ENCODE measurements around the gene WDR77. TPM values are rescaled to one million over a fixed set of nuclear protein-coding genes. Genes with fewer than 3 reads are reported as not detected.

The WDR77 gene
- total RNA-seq (2016; rRNA removed; fragmentation: Illumina TruSeq; extraction: Trizol) = 90.6 and 93.3 TPM in 2 replicates
- total RNA-seq (2016; cell fraction: cytosol; rRNA removed; fragmentation: Illumina TruSeq; extraction: Trizol; ENCODE audit: low read depth) = 10.9 and 11.3 TPM in 2 replicates
- total RNA-seq (2016; cell fraction: insoluble cytoplasmic fraction; rRNA removed; fragmentation: Illumina TruSeq; extraction: Trizol) = 90.6 and 93.0 TPM in 2 replicates
- 27.9 and 29.9 TPM in 2 replicates for total RNA-seq (2016; cell fraction: membrane; rRNA removed; fragmentation: Illumina TruSeq; extraction: Trizol)
- 45.5 and 50.4 TPM in 2 replicates for total RNA-seq (2016; cell fraction: nucleus; rRNA removed; fragmentation: Illumina TruSeq; extraction: Trizol)
- polyA plus RNA-seq (2011; rRNA removed) = 96.3 and 108 TPM in 2 replicates
- 79.1 and 89.1 TPM in 2 replicates for polyA plus RNA-seq (2011; cell fraction: cytosol; rRNA removed)
- polyA plus RNA-seq (2011; cell fraction: nucleus; rRNA removed) = 150 and 155 TPM in 2 replicates
- 29.9 and 30.8 TPM in 2 replicates for polyA plus RNA-seq (2012)
- polyA plus RNA-seq (2016; cell fraction: cytosol; fragmentation: Illumina TruSeq; extraction: Trizol; ENCODE audit: low read depth) = 10.9 and 11.6 TPM in 2 replicates
- polyA plus RNA-seq (2016; cell fraction: insoluble cytoplasmic fraction; fragmentation: Illumina TruSeq; extraction: Trizol; ENCODE audit: low read depth) = 83.1 and 89.4 TPM in 2 replicates
- polyA plus RNA-seq (2016; cell fraction: membrane; fragmentation: Illumina TruSeq; extraction: Trizol; ENCODE audit: low read depth) = 20.8 and 22.9 TPM in 2 replicates
- polyA plus RNA-seq (2016; cell fraction: nucleus; fragmentation: Illumina TruSeq; extraction: Trizol; ENCODE audit: insufficient read depth, low read depth) = 63.2 and 65.3 TPM in 2 replicates
- 267 TPM in 2 replicates for polyA minus RNA-seq (2011; rRNA and poly(A)+ RNA removed; ENCODE audit: low replicate concordance)
- polyA minus RNA-seq (2011; cell fraction: cytosol; rRNA and poly(A)+ RNA removed) = 35.8 and 44.4 TPM in 2 replicates
- 51.8 and 62.4 TPM in 2 replicates for polyA minus RNA-seq (2011; cell fraction: nucleus; rRNA and poly(A)+ RNA removed)
- percentile 92 among the genes with signal in this experiment for Bru-seq, nascent RNA
- BruChase-seq, experiment 1, labeled RNA remaining after a 6-hour chase = percentile 84 among the genes with signal in this experiment
- BruChase-seq, experiment 2, labeled RNA remaining after a 2-hour chase = percentile 92 among the genes with signal in this experiment
- long read RNA-seq, experiment 1, transcript WDR77-201 (10 exons, 2,576 nt) = major isoform, 131 of 169 reads
- long read RNA-seq, experiment 1, partial matches to known transcripts = 11 of 169 reads
- long read RNA-seq, experiment 1, other reads (novel, unspliced or antisense) = 26 of 169 reads
- long read RNA-seq, experiment 2, transcript WDR77-201 (10 exons, 2,576 nt) = major isoform, 179 of 220 reads
- long read RNA-seq, experiment 2, partial matches to known transcripts = 17 of 220 reads
- long read RNA-seq, experiment 2, other reads (novel, unspliced or antisense) = 24 of 220 reads

- peaks cover 54% of the 10 kb centered on the region for H3K79me2 ChIP-seq (ENCODE audit: insufficient read depth, low read length)
- H2AFZ ChIP-seq (ENCODE audit: low read length) = no peak within 1 kb of the TSS
- H3K36me3 ChIP-seq (replicated peaks in 1 of 2; ENCODE audit: control insufficient read depth in 1 of 2, insufficient read depth in 2 of 2, low read length in 2 of 2) = peaks cover 3 to 17% of the 10 kb centered on the region in 2 experiments
- 2% methylated on average over 28 of the region's 54 CpGs for WGBS (ENCODE audit: low lambda C conversion rate)
- H3K4me1 ChIP-seq (ENCODE audit: insufficient read depth, low read length) = peaks cover 53% of the 10 kb centered on the region
- BruUV-seq (replicated peaks) = no TSS peak
- CTCF ChIA-PET (ENCODE audit: low intra/inter-chr PET ratio, low total read pairs) = no interaction called here
- DNase-seq (ENCODE audit: low spot score) = peak; percentile 99
- no peaks in the 10 kb centered on the region; a peak in 1 of 5 replicates for H3K27me3 ChIP-seq (ENCODE audit: control insufficient read depth in 1 of 2, insufficient read depth in 2 of 2, low read length in 2 of 2)
- H3K9ac ChIP-seq (ENCODE audit: insufficient read depth, low read depth, low read length) = peak within 1 kb of the TSS; percentile 98
- POLR2A ChIA-PET = interaction anchor here (0.9 to 1.6 kb wide), 7 partner anchors 14 to 404 kb away, joined by 3 to 8 read pairs (median 5); no protein-coding TSS in a partner anchor
- peak within 1 kb of the TSS; percentile 86 for H3K27ac ChIP-seq (ENCODE audit: extremely low read length, insufficient read depth, low read length)
- no peaks in the 10 kb centered on the region for H3K9me3 ChIP-seq (ENCODE audit: low read length)
- H3K4me3 ChIP-seq (replicated peaks in 1 of 3; ENCODE audit: insufficient read depth in 1 of 3, low read depth in 2 of 3, low read length in 3 of 3) = peak within 1 kb of the TSS; percentile 77 to 98 (median 96)
- peak; percentile 87 for FAIRE-seq
- peak within 1 kb of the TSS; percentile 85 for H3K4me2 ChIP-seq (ENCODE audit: low read depth, low read length)
- in situ Hi-C loops (cut with HindIII; ENCODE audit: extremely low pct_ligation_motif_present, low pct_unique_long_range_greater_than_20kb) (no loop called here), intact Hi-C loops (cut with micrococcal nuclease; ENCODE audit: unreplicated experiment) (no loop called here)
- ATAC-seq = peak; percentile 92
- H4K20me1 ChIP-seq (ENCODE audit: insufficient read depth, low read length) = no peaks in the 10 kb centered on the region
- TF ChIP-seq ZBTB2 (CRISPR knock-in tag; IDR thresholded peaks at IDR 0.05; ENCODE audit: low read depth) (no peak; the same call in 1 of the 2 replicates), RXRB (CRISPR knock-in tag; IDR thresholded peaks at IDR 0.05; ENCODE audit: borderline replicate concordance) (peak; percentile 54; the same call in 1 of the 2 replicates), NFKBIZ (CRISPR knock-in tag; IDR thresholded peaks at IDR 0.05) (peak; percentile 21; the same call in 1 of the 2 replicates), ASH2L (IDR thresholded peaks at IDR 0.05; ENCODE audit: insufficient read length, low read depth, low read length) (peak; percentile 80), SNAPC5 (CRISPR knock-in tag; IDR thresholded peaks at IDR 0.05; ENCODE audit: borderline replicate concordance) (no peak), ZBTB33 (CRISPR knock-in tag; IDR thresholded peaks at IDR 0.05) (0 out of 2 replicates have a peak, but pooled peaks have one; percentile 9), ZNF674 (CRISPR knock-in tag; IDR thresholded peaks at IDR 0.05; ENCODE audit: low read depth) (no peak), POLR2A (IDR thresholded peaks at IDR 0.05; ENCODE audit: insufficient read depth in 1 of 2, low read depth in 2 of 2, low read length in 2 of 2) (peak; percentile 64 to 74; a peak in 3 of 4 replicates), RORA (CRISPR knock-in tag; IDR thresholded peaks at IDR 0.05) (no peak), ZKSCAN8 (CRISPR knock-in tag; IDR thresholded peaks at IDR 0.05; ENCODE audit: borderline replicate concordance) (0 out of 2 replicates have a peak, but pooled peaks have one; percentile 19), ARNT2 (CRISPR knock-in tag; IDR thresholded peaks at IDR 0.05; ENCODE audit: low read depth) (peak; percentile 19; the same call in 1 of the 2 replicates), REXO4 (CRISPR knock-in tag; IDR thresholded peaks at IDR 0.05; ENCODE audit: borderline replicate concordance) (0 out of 2 replicates have a peak, but pooled peaks have one; percentile 41)
Observed at GRCh38 chr1:111448918-111449702, at the start of gene WDR77, which contains the start of gene ATP5PB. Gene WDR77 (minus strand): TSS chr1:111449256. CDS start chr1:111449169, 87 bp downstream. Gene ATP5PB (plus strand): TSS chr1:111449464. CDS start chr1:111449542, 78 bp downstream.

All from HepG2 (cell line).